ENCODE data around the gene SCARF2.

DNA sequence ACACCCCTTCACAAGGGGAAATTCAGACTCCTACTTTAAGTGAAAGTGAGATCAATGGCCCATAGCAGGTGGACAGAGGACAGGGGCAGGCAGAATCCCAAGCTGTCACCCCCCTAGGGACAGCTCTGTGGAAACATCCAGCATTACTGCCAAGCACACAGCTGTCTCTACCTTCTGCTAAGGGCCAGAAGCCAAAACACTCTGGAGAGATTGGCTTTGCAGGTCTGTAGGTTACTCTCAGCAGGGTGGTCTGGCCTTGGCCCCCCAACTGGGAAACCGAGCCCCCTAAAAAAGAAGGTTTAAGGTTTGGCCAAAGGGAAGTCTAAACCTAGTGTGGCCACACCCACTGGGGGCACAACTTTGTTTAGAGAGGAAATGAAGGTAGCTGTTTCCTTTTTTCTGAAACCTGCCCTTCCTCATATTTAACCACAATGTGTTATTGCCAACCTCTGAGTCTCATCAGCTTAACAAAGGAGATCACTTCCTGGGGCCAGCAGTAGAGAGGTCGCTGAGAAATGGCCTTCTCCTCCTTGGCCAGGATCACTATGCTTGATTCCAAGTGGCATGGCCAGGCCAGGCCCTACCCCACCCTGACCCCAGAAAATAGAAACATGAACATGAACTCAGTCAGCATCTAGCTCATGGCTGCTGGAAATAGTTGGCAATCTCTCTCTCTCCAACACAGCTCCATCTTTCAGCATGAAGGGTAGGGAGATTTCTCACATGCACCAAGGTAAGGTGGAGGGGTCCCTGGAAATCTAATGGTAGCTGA, 25.9 kb upstream of the SCARF2 start:
- no peak for TF ChIP-seq NCOA1 (CRISPR knock-in tag; IDR thresholded peaks at IDR 0.05)
- no peak for TF ChIP-seq RAD21 (CRISPR knock-in tag; IDR thresholded peaks at IDR 0.05)
- no peak for TF ChIP-seq MAFK (conservative IDR thresholded peaks at IDR 0.05 in 1 of 2, IDR thresholded peaks at IDR 0.05 in 1 of 2; ENCODE audit: low read length in 2 of 2)
- no peak for TF ChIP-seq POLR2AphosphoS5 (IDR thresholded peaks at IDR 0.05; ENCODE audit: low read depth, low read length)
- no peak for TF ChIP-seq ZNF747 (CRISPR knock-in tag; IDR thresholded peaks at IDR 0.05; ENCODE audit: borderline replicate concordance)
- no peak for TF ChIP-seq TCF7L2 (IDR thresholded peaks at IDR 0.05; ENCODE audit: low read depth, low read length)
- TF ChIP-seq, protein P1, sequence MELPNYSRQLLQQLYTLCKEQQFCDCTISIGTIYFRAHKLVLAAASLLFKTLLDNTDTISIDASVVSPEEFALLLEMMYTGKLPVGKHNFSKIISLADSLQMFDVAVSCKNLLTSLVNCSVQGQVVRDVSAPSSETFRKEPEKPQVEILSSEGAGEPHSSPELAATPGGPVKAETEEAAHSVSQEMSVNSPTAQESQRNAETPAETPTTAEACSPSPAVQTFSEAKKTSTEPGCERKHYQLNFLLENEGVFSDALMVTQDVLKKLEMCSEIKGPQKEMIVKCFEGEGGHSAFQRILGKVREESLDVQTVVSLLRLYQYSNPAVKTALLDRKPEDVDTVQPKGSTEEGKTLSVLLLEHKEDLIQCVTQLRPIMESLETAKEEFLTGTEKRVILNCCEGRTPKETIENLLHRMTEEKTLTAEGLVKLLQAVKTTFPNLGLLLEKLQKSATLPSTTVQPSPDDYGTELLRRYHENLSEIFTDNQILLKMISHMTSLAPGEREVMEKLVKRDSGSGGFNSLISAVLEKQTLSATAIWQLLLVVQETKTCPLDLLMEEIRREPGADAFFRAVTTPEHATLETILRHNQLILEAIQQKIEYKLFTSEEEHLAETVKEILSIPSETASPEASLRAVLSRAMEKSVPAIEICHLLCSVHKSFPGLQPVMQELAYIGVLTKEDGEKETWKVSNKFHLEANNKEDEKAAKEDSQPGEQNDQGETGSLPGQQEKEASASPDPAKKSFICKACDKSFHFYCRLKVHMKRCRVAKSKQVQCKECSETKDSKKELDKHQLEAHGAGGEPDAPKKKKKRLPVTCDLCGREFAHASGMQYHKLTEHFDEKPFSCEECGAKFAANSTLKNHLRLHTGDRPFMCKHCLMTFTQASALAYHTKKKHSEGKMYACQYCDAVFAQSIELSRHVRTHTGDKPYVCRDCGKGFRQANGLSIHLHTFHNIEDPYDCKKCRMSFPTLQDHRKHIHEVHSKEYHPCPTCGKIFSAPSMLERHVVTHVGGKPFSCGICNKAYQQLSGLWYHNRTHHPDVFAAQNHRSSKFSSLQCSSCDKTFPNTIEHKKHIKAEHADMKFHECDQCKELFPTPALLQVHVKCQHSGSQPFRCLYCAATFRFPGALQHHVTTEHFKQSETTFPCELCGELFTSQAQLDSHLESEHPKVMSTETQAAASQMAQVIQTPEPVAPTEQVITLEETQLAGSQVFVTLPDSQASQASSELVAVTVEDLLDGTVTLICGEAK (IDR thresholded peaks at IDR 0.05): no peak
- TF ChIP-seq, protein P1 (CRISPR knock-in tag; IDR thresholded peaks at IDR 0.05): no peak
- no peak for TF ChIP-seq POLR2A (IDR thresholded peaks at IDR 0.05; ENCODE audit: insufficient read depth in 1 of 2, low read depth in 2 of 2, low read length in 2 of 2)

Measured in HepG2 (cell line).